ENCODE data around the gene ASTL.

DNA sequence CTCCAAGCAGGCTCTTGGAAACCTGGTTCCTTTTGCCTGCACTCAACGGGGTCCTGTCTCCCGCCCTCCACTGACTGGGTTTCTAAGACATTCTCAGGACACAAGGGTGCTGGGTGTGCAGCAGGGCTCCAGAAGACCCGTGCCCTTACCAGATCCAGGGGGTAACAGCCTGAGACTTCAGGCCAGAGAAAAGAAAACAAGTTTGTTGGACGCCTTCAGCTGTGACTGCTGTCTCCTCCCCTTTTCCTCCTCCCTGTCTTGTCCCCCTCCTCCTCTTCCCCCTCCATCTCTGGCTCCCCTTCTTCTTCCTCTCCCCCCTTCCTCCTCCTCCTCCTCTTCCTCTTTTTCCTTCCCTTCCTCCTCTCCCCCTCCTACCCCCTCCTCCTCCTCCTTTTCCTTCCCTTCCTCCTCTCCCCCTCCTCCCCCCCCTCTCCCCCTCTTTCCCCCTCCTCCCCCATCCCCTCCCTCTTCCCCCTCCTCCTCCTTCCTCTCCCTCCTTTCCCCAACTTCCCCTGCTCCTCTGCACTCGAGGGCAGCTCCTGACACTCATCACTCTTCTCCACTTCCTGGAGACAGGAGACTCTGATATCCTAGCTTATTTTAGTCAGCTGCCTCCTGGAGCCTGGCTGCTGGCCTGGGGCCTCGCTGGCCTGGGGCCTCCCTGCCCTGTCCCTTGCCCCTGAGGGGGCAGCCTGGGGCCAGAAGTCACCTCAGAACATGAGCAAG is 34.4 kb downstream of the ASTL start:
- TF ChIP-seq, protein P1, sequence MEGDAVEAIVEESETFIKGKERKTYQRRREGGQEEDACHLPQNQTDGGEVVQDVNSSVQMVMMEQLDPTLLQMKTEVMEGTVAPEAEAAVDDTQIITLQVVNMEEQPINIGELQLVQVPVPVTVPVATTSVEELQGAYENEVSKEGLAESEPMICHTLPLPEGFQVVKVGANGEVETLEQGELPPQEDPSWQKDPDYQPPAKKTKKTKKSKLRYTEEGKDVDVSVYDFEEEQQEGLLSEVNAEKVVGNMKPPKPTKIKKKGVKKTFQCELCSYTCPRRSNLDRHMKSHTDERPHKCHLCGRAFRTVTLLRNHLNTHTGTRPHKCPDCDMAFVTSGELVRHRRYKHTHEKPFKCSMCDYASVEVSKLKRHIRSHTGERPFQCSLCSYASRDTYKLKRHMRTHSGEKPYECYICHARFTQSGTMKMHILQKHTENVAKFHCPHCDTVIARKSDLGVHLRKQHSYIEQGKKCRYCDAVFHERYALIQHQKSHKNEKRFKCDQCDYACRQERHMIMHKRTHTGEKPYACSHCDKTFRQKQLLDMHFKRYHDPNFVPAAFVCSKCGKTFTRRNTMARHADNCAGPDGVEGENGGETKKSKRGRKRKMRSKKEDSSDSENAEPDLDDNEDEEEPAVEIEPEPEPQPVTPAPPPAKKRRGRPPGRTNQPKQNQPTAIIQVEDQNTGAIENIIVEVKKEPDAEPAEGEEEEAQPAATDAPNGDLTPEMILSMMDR (IDR thresholded peaks at IDR 0.05), result no peak
- TF ChIP-seq, protein P2, sequence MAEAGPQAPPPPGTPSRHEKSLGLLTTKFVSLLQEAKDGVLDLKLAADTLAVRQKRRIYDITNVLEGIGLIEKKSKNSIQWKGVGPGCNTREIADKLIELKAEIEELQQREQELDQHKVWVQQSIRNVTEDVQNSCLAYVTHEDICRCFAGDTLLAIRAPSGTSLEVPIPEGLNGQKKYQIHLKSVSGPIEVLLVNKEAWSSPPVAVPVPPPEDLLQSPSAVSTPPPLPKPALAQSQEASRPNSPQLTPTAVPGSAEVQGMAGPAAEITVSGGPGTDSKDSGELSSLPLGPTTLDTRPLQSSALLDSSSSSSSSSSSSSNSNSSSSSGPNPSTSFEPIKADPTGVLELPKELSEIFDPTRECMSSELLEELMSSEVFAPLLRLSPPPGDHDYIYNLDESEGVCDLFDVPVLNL (CRISPR knock-in tag; IDR thresholded peaks at IDR 0.05; ENCODE audit: borderline replicate concordance, low read depth), result no peak
- TF ChIP-seq, protein P3, sequence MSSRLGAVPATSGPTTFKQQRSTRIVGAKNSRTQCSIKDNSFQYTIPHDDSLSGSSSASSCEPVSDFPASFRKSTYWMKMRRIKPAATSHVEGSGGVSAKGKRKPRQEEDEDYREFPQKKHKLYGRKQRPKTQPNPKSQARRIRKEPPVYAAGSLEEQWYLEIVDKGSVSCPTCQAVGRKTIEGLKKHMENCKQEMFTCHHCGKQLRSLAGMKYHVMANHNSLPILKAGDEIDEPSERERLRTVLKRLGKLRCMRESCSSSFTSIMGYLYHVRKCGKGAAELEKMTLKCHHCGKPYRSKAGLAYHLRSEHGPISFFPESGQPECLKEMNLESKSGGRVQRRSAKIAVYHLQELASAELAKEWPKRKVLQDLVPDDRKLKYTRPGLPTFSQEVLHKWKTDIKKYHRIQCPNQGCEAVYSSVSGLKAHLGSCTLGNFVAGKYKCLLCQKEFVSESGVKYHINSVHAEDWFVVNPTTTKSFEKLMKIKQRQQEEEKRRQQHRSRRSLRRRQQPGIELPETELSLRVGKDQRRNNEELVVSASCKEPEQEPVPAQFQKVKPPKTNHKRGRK (CRISPR knock-in tag; IDR thresholded peaks at IDR 0.05; ENCODE audit: borderline replicate concordance), result no peak
- TF ChIP-seq IRF2 (CRISPR knock-in tag; IDR thresholded peaks at IDR 0.05; ENCODE audit: borderline replicate concordance, low read depth) (no peak), JUN (CRISPR knock-in tag; IDR thresholded peaks at IDR 0.05) (no peak), FOXJ3 (CRISPR knock-in tag; IDR thresholded peaks at IDR 0.05; ENCODE audit: borderline replicate concordance) (no peak), SP1 (CRISPR knock-in tag; conservative IDR thresholded peaks at IDR 0.05) (no peak), SMAD3 (CRISPR knock-in tag; IDR thresholded peaks at IDR 0.05; ENCODE audit: borderline replicate concordance) (no peak), NFE2L1 (CRISPR knock-in tag; IDR thresholded peaks at IDR 0.05) (no peak)
- TF ChIP-seq, protein P4, sequence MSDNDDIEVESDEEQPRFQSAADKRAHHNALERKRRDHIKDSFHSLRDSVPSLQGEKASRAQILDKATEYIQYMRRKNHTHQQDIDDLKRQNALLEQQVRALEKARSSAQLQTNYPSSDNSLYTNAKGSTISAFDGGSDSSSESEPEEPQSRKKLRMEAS (CRISPR knock-in tag; IDR thresholded peaks at IDR 0.05), result no peak
- TF ChIP-seq, protein P5, sequence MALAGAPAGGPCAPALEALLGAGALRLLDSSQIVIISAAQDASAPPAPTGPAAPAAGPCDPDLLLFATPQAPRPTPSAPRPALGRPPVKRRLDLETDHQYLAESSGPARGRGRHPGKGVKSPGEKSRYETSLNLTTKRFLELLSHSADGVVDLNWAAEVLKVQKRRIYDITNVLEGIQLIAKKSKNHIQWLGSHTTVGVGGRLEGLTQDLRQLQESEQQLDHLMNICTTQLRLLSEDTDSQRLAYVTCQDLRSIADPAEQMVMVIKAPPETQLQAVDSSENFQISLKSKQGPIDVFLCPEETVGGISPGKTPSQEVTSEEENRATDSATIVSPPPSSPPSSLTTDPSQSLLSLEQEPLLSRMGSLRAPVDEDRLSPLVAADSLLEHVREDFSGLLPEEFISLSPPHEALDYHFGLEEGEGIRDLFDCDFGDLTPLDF (CRISPR knock-in tag; IDR thresholded peaks at IDR 0.05), result no peak
- TF ChIP-seq, protein P6, sequence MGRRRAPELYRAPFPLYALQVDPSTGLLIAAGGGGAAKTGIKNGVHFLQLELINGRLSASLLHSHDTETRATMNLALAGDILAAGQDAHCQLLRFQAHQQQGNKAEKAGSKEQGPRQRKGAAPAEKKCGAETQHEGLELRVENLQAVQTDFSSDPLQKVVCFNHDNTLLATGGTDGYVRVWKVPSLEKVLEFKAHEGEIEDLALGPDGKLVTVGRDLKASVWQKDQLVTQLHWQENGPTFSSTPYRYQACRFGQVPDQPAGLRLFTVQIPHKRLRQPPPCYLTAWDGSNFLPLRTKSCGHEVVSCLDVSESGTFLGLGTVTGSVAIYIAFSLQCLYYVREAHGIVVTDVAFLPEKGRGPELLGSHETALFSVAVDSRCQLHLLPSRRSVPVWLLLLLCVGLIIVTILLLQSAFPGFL (CRISPR knock-in tag; IDR thresholded peaks at IDR 0.05; ENCODE audit: borderline replicate concordance), result no peak
